H9 (cell line): ENCODE results near the gene VPS18. TPM values are rescaled to one million over a fixed set of nuclear protein-coding genes. Genes with fewer than 3 reads are reported as not detected.
"Not testable (repeated sequence)": the region's sequence is repeated elsewhere in the genome, so short reads cannot be mapped to it uniquely, and the experiment has no call there.

Source experiments
- DNase-seq: peaks from one replicate; pipeline ENCODE4 v3.0.0-alpha.2; 2017
- H2AFZ ChIP-seq: one replicate; pipeline ENCODE4 v1.6.1; 2013; ENCODE audit warnings: mild to moderate bottlenecking, low read length, control low read depth, moderate library complexity
- H2AK5ac ChIP-seq: 2 replicates; pipeline ENCODE4 v1.6.1; 2013; ENCODE audit warnings: low read length, control low read depth, mixed read lengths; ENCODE audit not compliant: insufficient read length
- H2BK120ac ChIP-seq: one replicate; pipeline ENCODE4 v1.6.1; 2013; ENCODE audit warnings: low read depth, mild to moderate bottlenecking, low read length, control low read depth, inconsistent platforms; ENCODE audit not compliant: poor library complexity, severe bottlenecking
- H2BK12ac ChIP-seq: 2 replicates; pipeline ENCODE4 v1.6.1; 2013; ENCODE audit warnings: low read length, control low read depth, mixed read lengths, low read depth; ENCODE audit not compliant: insufficient read length
- H2BK15ac ChIP-seq: 2 replicates; pipeline ENCODE4 v1.6.1; 2013; ENCODE audit warnings: low read depth, low read length, control low read depth
- H2BK20ac ChIP-seq: one replicate; pipeline ENCODE4 v1.6.1; 2013; ENCODE audit warnings: low read depth, mild to moderate bottlenecking, low read length, control low read depth, inconsistent platforms; ENCODE audit not compliant: poor library complexity, severe bottlenecking
- H2BK5ac ChIP-seq: 2 replicates; pipeline ENCODE4 v1.6.1; 2013; ENCODE audit warnings: low read length, control low read depth, mixed read lengths; ENCODE audit not compliant: insufficient read length
- H3K14ac ChIP-seq: 2 replicates; pipeline ENCODE4 v1.6.1; 2013; ENCODE audit warnings: low read length, control low read depth; ENCODE audit not compliant: insufficient read depth
- H3K18ac ChIP-seq: 2 replicates; pipeline ENCODE4 v1.6.1; 2013; ENCODE audit warnings: low read depth, mild to moderate bottlenecking, mixed read lengths, low read length, control low read depth; ENCODE audit not compliant: insufficient read length
- H3K23ac ChIP-seq: 2 replicates; pipeline ENCODE4 v1.6.1; 2013; ENCODE audit warnings: low read length, control low read depth, mixed read lengths, low read depth; ENCODE audit not compliant: insufficient read length
- H3K23me2 ChIP-seq: 2 replicates; pipeline ENCODE4 v1.6.1; 2013; ENCODE audit warnings: low read depth, mild to moderate bottlenecking, mixed read lengths, low read length, control low read depth; ENCODE audit not compliant: insufficient read length, poor library complexity, severe bottlenecking
- H3K27ac ChIP-seq: 2 replicates; pipeline ENCODE4 v1.5.1; 2013; ENCODE audit warnings: low read length, control low read depth, mixed read lengths, low read depth; ENCODE audit not compliant: insufficient read length
- H3K27me3 ChIP-seq: 2 replicates; pipeline ENCODE4 v1.6.1; 2013; ENCODE audit warnings: low read length, control low read depth, inconsistent platforms; ENCODE audit not compliant: insufficient read depth
- H3K4ac ChIP-seq: 2 replicates; pipeline ENCODE4 v1.6.1; 2013; ENCODE audit warnings: low read depth, mild to moderate bottlenecking, control low read depth, inconsistent platforms, low read length, moderate library complexity
- H3K4me1 ChIP-seq: 2 replicates; pipeline ENCODE4 v1.6.1; 2013; ENCODE audit warnings: low read length, control low read depth, inconsistent platforms; ENCODE audit not compliant: insufficient read depth
- H3K4me2 ChIP-seq: 2 replicates; pipeline ENCODE4 v1.6.1; 2013; ENCODE audit warnings: low read length, control low read depth, mixed read lengths; ENCODE audit not compliant: insufficient read length, insufficient read depth
- H3K56ac ChIP-seq: 2 replicates; pipeline ENCODE4 v1.6.1; 2013; ENCODE audit warnings: low read depth, mild to moderate bottlenecking, mixed read lengths, low read length, control low read depth; ENCODE audit not compliant: insufficient read length
- H3K79me1 ChIP-seq: 2 replicates; pipeline ENCODE4 v1.6.1; 2013; ENCODE audit warnings: low read depth, mild to moderate bottlenecking, moderate library complexity, low read length, control low read depth, inconsistent platforms; ENCODE audit not compliant: insufficient read depth, poor library complexity, severe bottlenecking
- H3K79me2 ChIP-seq: 2 replicates; pipeline ENCODE4 v1.6.1; 2013; ENCODE audit warnings: low read length, control low read depth, inconsistent platforms; ENCODE audit not compliant: insufficient read depth
- H3K9ac ChIP-seq: 2 replicates; pipeline ENCODE4 v1.6.1; 2013; ENCODE audit warnings: low read length, control low read depth, mixed read lengths; ENCODE audit not compliant: insufficient read length; ENCODE audit errors: extremely low read depth
- H3K9me3 ChIP-seq: one replicate; pipeline ENCODE4 v1.6.1; 2013; ENCODE audit warnings: low read depth, low read length, inconsistent platforms; ENCODE audit not compliant: control insufficient read depth
- H3T11ph ChIP-seq: one replicate; pipeline ENCODE4 v1.6.1; 2013; ENCODE audit warnings: mild to moderate bottlenecking, low read length, control low read depth, inconsistent platforms
- H4K20me1 ChIP-seq: one replicate; pipeline ENCODE4 v1.6.1; 2013; ENCODE audit not compliant: control insufficient read depth, insufficient read length, insufficient read depth
- H4K5ac ChIP-seq: 2 replicates; pipeline ENCODE4 v1.6.1; 2013; ENCODE audit warnings: low read depth, mild to moderate bottlenecking, mixed read lengths, low read length, control low read depth; ENCODE audit not compliant: insufficient read length
- H4K8ac ChIP-seq: replicated peaks from 2 replicates; pipeline ENCODE4 v1.6.1; 2013; ENCODE audit warnings: low read length, control low read depth, mixed read lengths, low read depth; ENCODE audit not compliant: insufficient read length
- H4K91ac ChIP-seq: 2 replicates; pipeline ENCODE4 v1.6.1; 2013; ENCODE audit warnings: low read depth, mild to moderate bottlenecking, moderate library complexity, mixed read lengths, low read length, control low read depth; ENCODE audit not compliant: insufficient read length
- H3K27ac Mint-ChIP-seq, 3 experiments: 2 replicates in 2 of 3; 3 replicates in 1 of 3; pipeline ENCODE4 v1.8.0; 2020 to 2021; ENCODE audit warnings: mixed read lengths in 3 of 3, mild to moderate bottlenecking in 1 of 3, moderate library complexity in 1 of 3
- H3K27me3 Mint-ChIP-seq: 2 replicates; pipeline ENCODE4 v1.8.0; 2021; ENCODE audit warnings: low read depth, mild to moderate bottlenecking, moderate library complexity, mixed read lengths
- H3K36me3 Mint-ChIP-seq, 3 experiments: 2 replicates in 2 of 3; 3 replicates in 1 of 3; pipeline ENCODE4 v1.8.0; 2020 to 2021; ENCODE audit warnings: low read depth in 3 of 3, mixed read lengths in 3 of 3; ENCODE audit not compliant: insufficient read depth in 1 of 3
- H3K4me1 Mint-ChIP-seq, 2 experiments: 2 replicates each; pipeline ENCODE4 v1.8.0; 2020; ENCODE audit warnings: mixed read lengths in 2 of 2
- H3K4me3 Mint-ChIP-seq, 2 experiments: 2 replicates in 1 of 2; 3 replicates in 1 of 2; pipeline ENCODE4 v1.8.0; 2020 to 2021; ENCODE audit warnings: mild to moderate bottlenecking in 2 of 2, mixed read lengths in 2 of 2, moderate library complexity in 1 of 2
- H3K9me3 Mint-ChIP-seq, 2 experiments: 2 replicates in 1 of 2; 3 replicates in 1 of 2; pipeline ENCODE4 v1.8.0; 2020; ENCODE audit warnings: mild to moderate bottlenecking in 2 of 2, mixed read lengths in 2 of 2, moderate library complexity in 1 of 2
- WGBS: extraction: QIAGEN DNeasy Blood & Tissue Kit; methylation state at CpG from one replicate; pipeline ENCODE4 v1.1.7; 2013; ENCODE audit warnings: missing lambda C conversion rate, low lambda C conversion rate, mixed read lengths; ENCODE audit not compliant: insufficient read length; ENCODE audit errors: extremely low coverage; 5-methylcytosine and 5-hydroxymethylcytosine counted together
- total RNA-seq: library from RNA; stranded (reverse); gene quantifications from 2 replicates; pipeline ENCODE4 v1.2.1, GENCODE V29; 2021
- TF ChIP-seq, protein P1 (sequence below): fragments of 200-600 bp; sonication (generic); conservative IDR thresholded peaks from 3 replicates; pipeline ENCODE4 v1.8.0; 2021; ENCODE audit warnings: antibody characterized with exemption, mild to moderate bottlenecking

The VPS18 gene
- total RNA-seq, 1 experiment from 2014 or later: 45.0 TPM

GRCh38 chr15:40859206-40859851, 34.9 kb upstream of the VPS18 start:
- H3K4me1 ChIP-seq: no peaks in the 10 kb centered on the region
- no peak overlapping the region for H4K91ac ChIP-seq
- no peak overlapping the region for H2BK15ac ChIP-seq
- no peaks in the 10 kb centered on the region for H3K79me2 ChIP-seq
- Mint-ChIP-seq H3K27me3 (peaks cover 4% of the 10 kb centered on the region; the same call in 1 of the 2 replicates), H3K27ac (peak overlapping the region in 1 of 3 experiments; percentile 95; a peak in 3 of 7 replicates), H3K4me3 (no peak overlapping the region; a peak in 1 of 5 replicates), H3K9me3 (no peaks in the 10 kb centered on the region), H3K36me3 (peaks cover 8 to 38% (median 34%) of the 10 kb centered on the region in 3 experiments; a peak in 6 of 7 replicates), H3K4me1 (peaks cover 23 to 27% of the 10 kb centered on the region in 2 experiments)
- H4K8ac ChIP-seq: no peak overlapping the region
- H3K23me2 ChIP-seq: no peaks in the 10 kb centered on the region
- H3K27me3 ChIP-seq: no peaks in the 10 kb centered on the region
- H3T11ph ChIP-seq: no peak overlapping the region
- no peak overlapping the region for H3K14ac ChIP-seq
- H2BK120ac ChIP-seq: no peak overlapping the region
- no peak overlapping the region for H3K18ac ChIP-seq
- no peak overlapping the region for H3K4me2 ChIP-seq
- H2BK12ac ChIP-seq: no peak overlapping the region
- H2BK20ac ChIP-seq: no peak overlapping the region
- no peaks in the 10 kb centered on the region for H4K20me1 ChIP-seq
- H4K5ac ChIP-seq: no peak overlapping the region
- WGBS: no CpG with 5 or more reads among the region's 18 CpGs
- DNase-seq: peak; percentile 95
- H3K9ac ChIP-seq: no peak overlapping the region
- no peaks in the 10 kb centered on the region for H3K79me1 ChIP-seq
- TF ChIP-seq, protein P1, sequence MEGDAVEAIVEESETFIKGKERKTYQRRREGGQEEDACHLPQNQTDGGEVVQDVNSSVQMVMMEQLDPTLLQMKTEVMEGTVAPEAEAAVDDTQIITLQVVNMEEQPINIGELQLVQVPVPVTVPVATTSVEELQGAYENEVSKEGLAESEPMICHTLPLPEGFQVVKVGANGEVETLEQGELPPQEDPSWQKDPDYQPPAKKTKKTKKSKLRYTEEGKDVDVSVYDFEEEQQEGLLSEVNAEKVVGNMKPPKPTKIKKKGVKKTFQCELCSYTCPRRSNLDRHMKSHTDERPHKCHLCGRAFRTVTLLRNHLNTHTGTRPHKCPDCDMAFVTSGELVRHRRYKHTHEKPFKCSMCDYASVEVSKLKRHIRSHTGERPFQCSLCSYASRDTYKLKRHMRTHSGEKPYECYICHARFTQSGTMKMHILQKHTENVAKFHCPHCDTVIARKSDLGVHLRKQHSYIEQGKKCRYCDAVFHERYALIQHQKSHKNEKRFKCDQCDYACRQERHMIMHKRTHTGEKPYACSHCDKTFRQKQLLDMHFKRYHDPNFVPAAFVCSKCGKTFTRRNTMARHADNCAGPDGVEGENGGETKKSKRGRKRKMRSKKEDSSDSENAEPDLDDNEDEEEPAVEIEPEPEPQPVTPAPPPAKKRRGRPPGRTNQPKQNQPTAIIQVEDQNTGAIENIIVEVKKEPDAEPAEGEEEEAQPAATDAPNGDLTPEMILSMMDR: peak; percentile 92
- H3K4ac ChIP-seq: no peak overlapping the region
- H2AFZ ChIP-seq: no peak overlapping the region
- no peak overlapping the region for H2AK5ac ChIP-seq
- H3K23ac ChIP-seq: no peak overlapping the region
- H3K27ac ChIP-seq: no peak overlapping the region
- H2BK5ac ChIP-seq: no peak overlapping the region
- H3K56ac ChIP-seq: no peak overlapping the region
- H3K9me3 ChIP-seq: no peaks in the 10 kb centered on the region

DNA sequence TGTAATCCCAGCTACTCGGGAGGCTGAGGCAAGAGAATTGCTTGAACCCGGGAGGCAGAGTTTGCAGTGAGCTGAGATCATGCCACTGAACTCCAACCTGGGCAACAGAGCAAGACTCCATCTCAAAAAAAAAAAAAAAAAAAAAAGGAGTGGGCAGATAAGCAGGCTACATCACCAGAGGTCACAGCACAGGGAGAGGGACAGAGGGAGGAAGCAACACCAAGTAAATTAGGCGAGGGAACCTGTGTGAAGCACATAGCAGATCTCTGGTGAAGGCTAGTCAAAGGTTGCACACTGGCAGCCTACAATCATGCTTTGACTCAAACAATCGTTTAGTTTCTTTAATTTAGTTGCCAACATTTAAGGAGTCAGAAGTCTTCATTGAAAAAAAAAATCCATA, 33.1 kb upstream of the VPS18 start:
- not testable (repeated sequence) for H3K18ac ChIP-seq, H2AK5ac ChIP-seq, H2BK20ac ChIP-seq, H3K23ac ChIP-seq, H4K8ac ChIP-seq, H3K4me1 ChIP-seq, H3K79me1 ChIP-seq, H3K27ac ChIP-seq, H2BK15ac ChIP-seq, H4K20me1 ChIP-seq, H3K9me3 ChIP-seq, H3T11ph ChIP-seq, H3K9me3 Mint-ChIP-seq, H2BK120ac ChIP-seq, H3K56ac ChIP-seq, H3K4ac ChIP-seq, H3K79me2 ChIP-seq, H3K27me3 ChIP-seq, H3K23me2 ChIP-seq, H3K4me3 Mint-ChIP-seq, H4K5ac ChIP-seq, H3K4me2 ChIP-seq, H3K9ac ChIP-seq, DNase-seq, H2AFZ ChIP-seq, H3K14ac ChIP-seq, H4K91ac ChIP-seq, H3K27me3 Mint-ChIP-seq, H2BK5ac ChIP-seq, H2BK12ac ChIP-seq, H3K27ac Mint-ChIP-seq
- H3K4me1 Mint-ChIP-seq: peaks cover 23 to 27% of the 10 kb centered on the region in 2 experiments
- peaks cover 4 to 28% (median 17%) of the 10 kb centered on the region in 3 experiments; a peak in 6 of 7 replicates for H3K36me3 Mint-ChIP-seq
- WGBS: no CpG with 5 or more reads among the region's 4 CpGs
